ENCODE data around the gene ORAI2. TPM values are rescaled to one million over a fixed set of nuclear protein-coding genes. Genes with fewer than 3 reads are reported as not detected.
"Not testable (repeated sequence)": the region's sequence is repeated elsewhere in the genome, so short reads cannot be mapped to it uniquely, and the experiment has no call there.

Gene ORAI2
- total RNA-seq, 2 experiments from 2014 or later, result 28.7 to 31.5 TPM

GRCh38 chr7:102449136-102449535 is 15.8 kb downstream of the ORAI2 start:
- POLR2A ChIA-PET, result interaction anchor here (0.6 kb wide), 1 partner anchor 23 kb away, joined by 4 read pairs; no protein-coding TSS in a partner anchor
- intact Hi-C loops (cut with micrococcal nuclease), result no loop called here
- no peak overlapping the region for H3K4me3 Mint-ChIP-seq

GRCh38 chr7:102450242-102450641 is 16.9 kb downstream of the ORAI2 start:
- no peaks in the 10 kb centered on the region for H3K9me3 Mint-ChIP-seq
- POLR2A ChIA-PET, result interaction anchor here (1.2 kb wide), 1 partner anchor 23 kb away, joined by 3 read pairs; no protein-coding TSS in a partner anchor
- intact Hi-C loops (cut with micrococcal nuclease), result loop anchor here (1.0 to 2.0 kb wide), 2 partner anchors 38 to 45 kb away; no protein-coding TSS in a partner anchor
- peaks cover 4% of the 10 kb centered on the region for H3K4me1 Mint-ChIP-seq (ENCODE audit: low read depth)
- DNase-seq, result peak; percentile 73
- H3K36me3 Mint-ChIP-seq, result no peaks in the 10 kb centered on the region
- H3K27me3 Mint-ChIP-seq, result no peaks in the 10 kb centered on the region
- no peak overlapping the region for H3K27ac Mint-ChIP-seq
- no peak overlapping the region for H3K4me3 Mint-ChIP-seq
- CTCF ChIA-PET, result interaction anchor here (0.6 to 3.6 kb wide), 11 partner anchors 14 to 170 kb away, joined by 3 to 26 read pairs (median 4); partner anchors contain the start of gene SH2B2

More at GRCh38 chr7:102449136-102449535, 15.8 kb downstream of the ORAI2 start:
- Mint-ChIP-seq H3K27me3 (no peaks in the 10 kb centered on the region), H3K4me1 (ENCODE audit: low read depth) (peaks cover 4% of the 10 kb centered on the region), H3K9me3 (no peaks in the 10 kb centered on the region), H3K36me3 (peaks cover 3% of the 10 kb centered on the region), H3K27ac (no peak overlapping the region)
- DNase-seq, result no peak
- CTCF ChIA-PET, result interaction anchor here (1.2 to 3.6 kb wide), 6 partner anchors 14 to 44 kb away, joined by 3 to 26 read pairs (median 12); no protein-coding TSS in a partner anchor

DNA sequence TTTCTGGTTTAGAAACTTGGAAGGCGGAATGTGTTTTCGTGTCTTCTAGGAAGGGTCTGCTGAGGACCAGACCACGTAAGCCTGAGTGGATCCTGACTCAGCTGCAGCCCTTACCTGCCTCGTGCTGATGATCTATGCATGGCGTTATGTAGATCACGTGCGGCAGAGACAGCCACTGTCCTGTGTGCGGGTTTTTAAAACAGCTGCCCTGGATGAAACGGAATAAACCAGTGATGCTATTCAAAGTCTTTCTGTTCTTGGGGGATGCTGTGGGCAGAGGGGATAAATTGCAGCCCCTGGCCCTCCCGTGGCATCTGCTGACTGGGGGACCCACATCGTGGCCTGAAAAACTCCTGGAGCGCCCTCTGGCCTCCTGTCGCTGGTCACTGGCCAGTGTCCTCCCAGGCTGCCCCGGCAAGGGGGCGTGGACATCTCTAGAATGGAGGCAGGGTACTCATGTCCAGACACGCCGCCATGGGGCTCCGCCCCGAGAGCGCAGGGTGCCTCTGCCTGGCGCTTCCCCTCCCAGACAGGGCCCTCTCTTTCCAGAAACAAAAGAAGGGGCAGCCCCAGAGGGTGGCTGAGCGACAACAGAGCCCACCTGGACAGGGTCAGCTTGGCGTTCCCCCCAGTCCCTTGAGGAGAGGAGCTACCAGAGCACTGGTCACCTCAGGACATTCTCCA is 18.1 kb downstream of the ORAI2 start:
- Mint-ChIP-seq H3K4me3 (no peak overlapping the region), H3K27me3 (no peaks in the 10 kb centered on the region), H3K27ac (no peak overlapping the region), H3K9me3 (no peaks in the 10 kb centered on the region), H3K4me1 (ENCODE audit: low read depth) (peaks cover 4% of the 10 kb centered on the region), H3K36me3 (no peaks in the 10 kb centered on the region)
- POLR2A ChIA-PET, result no interaction called here
- DNase-seq, result no peak
- intact Hi-C loops (cut with micrococcal nuclease), result loop anchor here (2.0 kb wide), 1 partner anchor 47 kb away; no protein-coding TSS in a partner anchor
- CTCF ChIA-PET, result interaction anchor here (1.0 to 2.0 kb wide), 3 partner anchors 17 to 47 kb away, joined by 3 to 8 read pairs (median 4); no protein-coding TSS in a partner anchor

DNA sequence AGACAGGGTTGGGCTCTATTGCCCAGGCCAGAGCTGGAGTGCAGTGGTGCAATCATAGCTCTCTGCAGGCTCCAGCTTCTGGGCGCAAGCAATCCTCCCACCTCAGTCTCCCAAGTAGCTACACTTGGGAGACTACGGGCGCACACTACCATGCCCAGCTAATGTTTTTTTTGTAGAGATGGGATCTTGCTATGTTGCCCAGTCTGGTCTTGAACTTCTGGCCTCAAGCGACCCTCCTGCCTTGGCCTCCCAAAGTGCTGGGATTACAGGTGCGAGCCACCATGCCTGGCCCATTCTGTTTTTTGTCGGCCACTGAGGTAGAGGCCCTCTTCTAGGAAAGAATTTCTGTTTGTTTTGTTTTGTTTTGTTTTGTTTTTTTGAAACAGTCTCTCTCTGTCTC is 19.1 kb downstream of the ORAI2 start:
- intact Hi-C loops (cut with micrococcal nuclease), result no loop called here

DNA sequence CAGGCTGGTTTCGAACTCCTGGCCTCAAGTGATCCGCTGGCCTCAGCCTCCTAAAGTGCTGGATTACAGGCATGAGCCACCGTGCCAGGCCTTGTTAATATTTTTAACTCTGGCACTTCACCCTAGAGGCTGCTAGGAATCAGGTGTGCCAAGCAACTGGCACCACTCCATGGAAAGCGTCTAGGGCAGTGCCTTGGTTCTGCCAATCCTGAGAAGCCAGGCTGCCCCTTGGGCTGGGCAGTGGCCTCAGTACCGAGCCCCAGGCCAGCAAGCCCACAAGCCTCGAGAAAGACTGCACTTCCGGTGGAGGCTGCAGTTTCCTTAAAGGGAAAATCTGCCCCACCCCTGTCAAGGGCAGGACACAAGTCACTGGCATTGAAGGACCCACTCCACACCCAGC is 19.9 kb downstream of the ORAI2 start:
- H3K27me3 Mint-ChIP-seq, result no peaks in the 10 kb centered on the region
- no peak for DNase-seq
- CTCF ChIA-PET, result interaction anchor here (1.2 to 2.0 kb wide), 2 partner anchors 11 to 41 kb away, joined by 3 to 4 read pairs; partner anchors contain the start of genes ALKBH4 and LRWD1
- intact Hi-C loops (cut with micrococcal nuclease), result no loop called here
- H3K27ac Mint-ChIP-seq, result no peak overlapping the region
- POLR2A ChIA-PET, result no interaction called here
- no peaks in the 10 kb centered on the region for H3K36me3 Mint-ChIP-seq
- H3K9me3 Mint-ChIP-seq, result no peaks in the 10 kb centered on the region
- peaks cover 4% of the 10 kb centered on the region for H3K4me1 Mint-ChIP-seq (ENCODE audit: low read depth)
- no peak overlapping the region for H3K4me3 Mint-ChIP-seq

More for the DNA sequence above, 19.1 kb downstream of the ORAI2 start:
- POLR2A ChIA-PET, result no interaction called here
- H3K4me1 Mint-ChIP-seq (ENCODE audit: low read depth), result peaks cover 4% of the 10 kb centered on the region
- no peak for DNase-seq
- no peaks in the 10 kb centered on the region for H3K9me3 Mint-ChIP-seq
- H3K36me3 Mint-ChIP-seq, result no peaks in the 10 kb centered on the region
- CTCF ChIA-PET, result interaction anchor here (1.0 to 2.0 kb wide), 4 partner anchors 12 to 48 kb away, joined by 3 to 8 read pairs (median 4); partner anchors contain the start of genes ALKBH4 and LRWD1
- no peak overlapping the region for H3K4me3 Mint-ChIP-seq
- H3K27ac Mint-ChIP-seq, result no peak overlapping the region
- no peaks in the 10 kb centered on the region for H3K27me3 Mint-ChIP-seq

DNA sequence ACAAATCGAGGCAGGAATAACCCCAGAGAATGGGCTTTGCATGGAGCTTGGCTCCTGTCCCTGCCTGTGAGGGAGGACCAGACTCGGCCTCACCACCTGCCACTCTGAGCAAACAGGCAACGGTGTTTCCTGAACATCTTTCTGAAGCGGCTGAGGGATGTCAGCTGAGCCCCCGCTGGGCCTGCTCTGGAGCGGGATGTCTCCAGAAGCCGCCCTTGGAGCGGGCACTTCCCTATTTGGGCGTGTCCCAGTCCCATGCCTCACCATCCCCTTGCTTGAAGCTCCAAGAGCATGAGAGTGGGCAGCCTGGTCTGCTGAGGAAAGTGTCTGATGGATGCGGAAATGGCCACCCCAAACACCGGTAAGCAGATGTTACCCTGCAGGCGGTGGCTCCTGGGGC is 21.1 kb downstream of the ORAI2 start:
- DNase-seq, result no peak
- ChIA-PET POLR2A (interaction anchor here (0.7 kb wide), 1 partner anchor 39 kb away, joined by 3 read pairs; no protein-coding TSS in a partner anchor), CTCF (no interaction called here)
- Mint-ChIP-seq H3K9me3 (no peaks in the 10 kb centered on the region), H3K27me3 (no peaks in the 10 kb centered on the region), H3K36me3 (no peaks in the 10 kb centered on the region), H3K4me3 (no peak overlapping the region), H3K27ac (no peak overlapping the region), H3K4me1 (ENCODE audit: low read depth) (peaks cover 4% of the 10 kb centered on the region)
- intact Hi-C loops (cut with micrococcal nuclease), result no loop called here

DNA sequence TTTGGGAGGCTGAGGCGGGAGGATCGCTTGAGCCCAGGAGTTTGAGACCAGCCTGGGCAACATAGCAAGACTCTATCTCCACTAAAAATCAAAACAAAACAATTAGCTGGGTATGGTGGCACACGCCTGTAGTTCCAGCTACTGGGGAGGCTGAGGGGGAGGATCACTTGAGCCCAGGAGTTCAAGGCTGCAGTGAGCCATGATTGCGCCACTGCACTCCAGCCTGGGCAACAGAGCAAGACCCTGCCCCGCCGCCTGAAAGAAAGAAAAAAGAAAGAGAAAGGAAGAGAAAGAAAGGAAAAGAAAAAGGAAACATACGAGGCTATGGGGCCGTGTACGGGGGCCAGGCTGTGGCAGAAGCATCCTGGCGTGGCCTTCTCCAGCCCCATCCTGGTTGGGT is 21.6 kb downstream of the ORAI2 start:
- POLR2A ChIA-PET, result interaction anchor here (1.8 kb wide), 1 partner anchor 10 kb away, joined by 7 read pairs; the partner anchor contains the start of genes ALKBH4 and LRWD1
- H3K9me3 Mint-ChIP-seq; H3K4me3 Mint-ChIP-seq; H3K36me3 Mint-ChIP-seq; H3K27ac Mint-ChIP-seq; H3K27me3 Mint-ChIP-seq; CTCF ChIA-PET; H3K4me1 Mint-ChIP-seq (ENCODE audit: low read depth); DNase-seq; intact Hi-C loops (cut with micrococcal nuclease): not testable (repeated sequence)

DNA sequence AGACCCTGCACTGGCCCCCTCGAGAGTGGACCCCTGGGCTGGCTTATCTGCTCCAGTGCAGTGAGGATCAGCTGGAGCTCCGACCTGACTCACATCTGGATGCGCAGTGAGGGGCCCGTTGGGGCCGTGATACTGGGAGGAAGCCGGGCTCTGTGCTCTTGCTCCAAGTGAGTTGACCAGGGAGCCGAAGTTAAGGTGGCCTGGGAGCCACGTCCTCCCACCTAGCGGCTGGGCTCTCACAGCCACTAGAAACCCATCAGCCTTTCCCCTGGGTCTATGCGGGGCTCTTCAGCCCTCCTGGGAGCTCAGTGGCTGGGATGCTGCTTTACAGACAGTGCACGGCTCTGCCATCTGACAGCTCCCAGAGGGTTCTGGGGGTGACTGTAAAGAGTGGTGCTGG is 22.2 kb downstream of the ORAI2 start:
- Mint-ChIP-seq H3K36me3 (no peaks in the 10 kb centered on the region), H3K27me3 (no peaks in the 10 kb centered on the region), H3K4me3 (no peak overlapping the region), H3K9me3 (no peaks in the 10 kb centered on the region), H3K4me1 (ENCODE audit: low read depth) (no peaks in the 10 kb centered on the region), H3K27ac (no peak overlapping the region)
- no peak for DNase-seq
- ChIA-PET POLR2A (interaction anchor here (1.8 kb wide), 1 partner anchor 9 kb away, joined by 7 read pairs; the partner anchor contains the start of genes ALKBH4 and LRWD1), CTCF (no interaction called here)
- intact Hi-C loops (cut with micrococcal nuclease), result no loop called here

GRCh38 chr7:102456327-102456726 is 23.0 kb downstream of the ORAI2 start:
- intact Hi-C loops (cut with micrococcal nuclease), result no loop called here
- Mint-ChIP-seq H3K27me3 (no peaks in the 10 kb centered on the region), H3K4me1 (ENCODE audit: low read depth) (no peaks in the 10 kb centered on the region)

GRCh38 chr7:102457352-102457924 is 24.1 kb downstream of the ORAI2 start:
- H3K4me3 Mint-ChIP-seq, result no peak overlapping the region
- DNase-seq, result no peak
- POLR2A ChIA-PET, result no interaction called here
- no peak overlapping the region for H3K27ac Mint-ChIP-seq
- no peaks in the 10 kb centered on the region for H3K27me3 Mint-ChIP-seq
- no peaks in the 10 kb centered on the region for H3K36me3 Mint-ChIP-seq
- intact Hi-C loops (cut with micrococcal nuclease), result no loop called here
- CTCF ChIA-PET, result interaction anchor here (1.9 kb wide), 1 partner anchor 53 kb away, joined by 5 read pairs; no protein-coding TSS in a partner anchor
- peaks cover 3% of the 10 kb centered on the region for H3K4me1 Mint-ChIP-seq (ENCODE audit: low read depth)
- H3K9me3 Mint-ChIP-seq, result no peaks in the 10 kb centered on the region

More at GRCh38 chr7:102456327-102456726, 23.0 kb downstream of the ORAI2 start:
- CTCF ChIA-PET, result interaction anchor here (1.1 to 1.9 kb wide), 2 partner anchors 11 to 51 kb away, joined by 5 read pairs; no protein-coding TSS in a partner anchor
- Mint-ChIP-seq H3K36me3 (no peaks in the 10 kb centered on the region), H3K27ac (no peak overlapping the region), H3K4me3 (no peak overlapping the region), H3K9me3 (no peaks in the 10 kb centered on the region)
- DNase-seq, result no peak
- POLR2A ChIA-PET, result interaction anchor here (0.5 to 1.8 kb wide), 2 partner anchors 8 to 600 kb away, joined by 3 to 7 read pairs; partner anchors contain the start of genes ALKBH4 and LRWD1

DNA sequence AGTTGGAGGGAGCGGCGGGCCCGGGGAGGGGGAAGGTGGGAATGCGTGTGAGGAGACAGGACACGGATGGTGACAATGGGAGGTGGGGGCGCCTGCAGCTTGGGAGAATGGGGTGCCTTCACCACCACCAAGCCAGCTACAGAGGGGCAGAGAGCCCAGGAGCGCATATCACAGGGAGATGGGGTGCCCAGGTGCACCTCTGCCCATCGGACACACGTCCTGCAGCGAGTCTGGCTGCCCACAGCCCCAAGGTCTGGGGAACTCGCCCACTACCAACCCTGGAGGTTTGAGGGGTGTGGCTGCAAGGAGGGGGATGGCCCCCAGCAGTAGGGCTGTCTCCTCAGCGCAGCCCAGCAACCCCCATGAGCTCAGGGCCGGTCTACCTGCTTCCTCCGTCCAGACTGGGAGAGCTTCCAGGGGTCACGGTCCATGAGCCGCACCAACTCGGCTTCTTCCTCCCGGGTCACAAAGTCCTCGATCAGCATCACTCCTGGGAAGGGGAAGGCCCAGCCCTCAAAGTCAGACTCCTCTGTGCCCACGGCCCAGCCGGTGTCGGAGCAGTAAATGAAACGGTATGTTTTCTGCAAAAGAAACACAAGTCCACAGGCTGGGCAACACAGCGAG is 26.0 kb downstream of the ORAI2 start:
- no peaks in the 10 kb centered on the region for H3K36me3 Mint-ChIP-seq
- H3K4me1 Mint-ChIP-seq (ENCODE audit: low read depth), result peaks cover 14% of the 10 kb centered on the region
- no peak overlapping the region for H3K27ac Mint-ChIP-seq
- ChIA-PET POLR2A (no interaction called here), CTCF (interaction anchor here (0.7 kb wide), 2 partner anchors 14 to 44 kb away, joined by 3 read pairs; no protein-coding TSS in a partner anchor)
- intact Hi-C loops (cut with micrococcal nuclease), result no loop called here
- DNase-seq, result no peak
- no peak overlapping the region for H3K4me3 Mint-ChIP-seq
- no peaks in the 10 kb centered on the region for H3K27me3 Mint-ChIP-seq
- no peaks in the 10 kb centered on the region for H3K9me3 Mint-ChIP-seq

Data from activated CD4-positive, alpha-beta memory T cell treated with anti-CD3 and anti-CD28 coated beads for 36 hours (primary cell).